GM19351 (cell line): Measurements from ENCODE around the gene MAP4K4.
"Not testable (repeated sequence)": the region's sequence is repeated elsewhere in the genome, so short reads cannot be mapped to it uniquely, and the experiment has no call there.

Experiments used
- ATAC-seq: cut with Tn5 transposase; IDR thresholded peaks from one replicate; pipeline ENCODE4 v1.9.1; 2021; ENCODE audit warnings: mild to moderate bottlenecking, moderate library complexity; ENCODE audit not compliant: unreplicated experiment

Gene MAP4K4

GRCh38 chr2:101763496-101764333 lies 66.2 kb downstream of the MAP4K4 start:
- no peak for ATAC-seq

GRCh38 chr2:101766337-101766736 lies 68.8 kb downstream of the MAP4K4 start:
- ATAC-seq, result no peak

- ATAC-seq, result no peak
Measured at GRCh38 chr2:101766871-101767739, 69.6 kb downstream of the MAP4K4 start.

- no peak for ATAC-seq
Measured at GRCh38 chr2:101768556-101769220, 71.2 kb downstream of the MAP4K4 start.

GRCh38 chr2:101769726-101770125 lies 72.2 kb downstream of the MAP4K4 start:
- not testable (repeated sequence) for ATAC-seq

GRCh38 chr2:101770726-101771125 lies 73.2 kb downstream of the MAP4K4 start:
- peak; percentile 77 for ATAC-seq

GRCh38 chr2:101771227-101771902 lies 73.9 kb downstream of the MAP4K4 start:
- ATAC-seq, result no peak

GRCh38 chr2:101771910-101772321 lies 74.4 kb downstream of the MAP4K4 start:
- no peak for ATAC-seq

- no peak for ATAC-seq
Measured at GRCh38 chr2:101773137-101773536, 75.6 kb downstream of the MAP4K4 start.

- ATAC-seq, result not testable (repeated sequence)
Measured at GRCh38 chr2:101773961-101774360, 76.5 kb downstream of the MAP4K4 start.

- ATAC-seq, result no peak
Measured at GRCh38 chr2:101775092-101775491, 77.6 kb downstream of the MAP4K4 start.

GRCh38 chr2:101775636-101776035 lies 78.1 kb downstream of the MAP4K4 start:
- no peak for ATAC-seq

- no peak for ATAC-seq
Measured at GRCh38 chr2:101776172-101777043, 78.9 kb downstream of the MAP4K4 start.

- ATAC-seq, result no peak
Measured at GRCh38 chr2:101777337-101777736, 79.8 kb downstream of the MAP4K4 start.

- no peak for ATAC-seq
Measured at GRCh38 chr2:101778102-101778501, 80.6 kb downstream of the MAP4K4 start.

- ATAC-seq, result no peak
Measured at GRCh38 chr2:101779190-101779589, 81.7 kb downstream of the MAP4K4 start.

- no peak for ATAC-seq
Measured at GRCh38 chr2:101779656-101780055, 82.1 kb downstream of the MAP4K4 start.

- ATAC-seq, result no peak
Measured at GRCh38 chr2:101781326-101781725, 83.8 kb downstream of the MAP4K4 start.

- ATAC-seq, result no peak
Measured at GRCh38 chr2:101781791-101782426, 84.4 kb downstream of the MAP4K4 start.
